Measurements from ENCODE around the gene DLX6. TPM values are rescaled to one million over a fixed set of nuclear protein-coding genes. Genes with fewer than 3 reads are reported as not detected.

DLX6 gene
- total RNA-seq, 1 donor from 2014 or later = not detected

- H3K4me1 ChIP-seq = peaks cover 12% of the 10 kb centered on the region
- no peaks in the 10 kb centered on the region for H3K36me3 ChIP-seq
- no peak for TF ChIP-seq CTCF (IDR thresholded peaks at IDR 0.05)
- no peak for ATAC-seq
- DNase-seq = no peak
- peaks cover 98% of the 10 kb centered on the region for H3K27me3 ChIP-seq
- H3K9me3 ChIP-seq = no peaks in the 10 kb centered on the region
- H3K27ac ChIP-seq = no peak overlapping the region
- no peak overlapping the region for H3K4me3 ChIP-seq
- intact Hi-C loops (cut with DNase I) = no loop called here
Observed at GRCh38 chr7:97001221-97001620, 4.1 kb upstream of the DLX6 start.

- Histone ChIP-seq H3K9me3 (no peaks in the 10 kb centered on the region), H3K4me3 (no peak overlapping the region), H3K36me3 (no peaks in the 10 kb centered on the region), H3K27ac (no peak overlapping the region), H3K4me1 (peaks cover 12% of the 10 kb centered on the region), H3K27me3 (peaks cover 99% of the 10 kb centered on the region)
- DNase-seq (no peak), ATAC-seq (no peak)
- intact Hi-C loops (cut with DNase I) = no loop called here
- no peak for TF ChIP-seq CTCF (IDR thresholded peaks at IDR 0.05)
Observed at GRCh38 chr7:97001656-97002554, 3.4 kb upstream of the DLX6 start.

- no peaks in the 10 kb centered on the region for H3K9me3 ChIP-seq
- ATAC-seq = no peak
- peaks cover 99% of the 10 kb centered on the region for H3K27me3 ChIP-seq
- H3K4me3 ChIP-seq = no peak overlapping the region
- intact Hi-C loops (cut with DNase I) = no loop called here
- DNase-seq = no peak
- no peaks in the 10 kb centered on the region for H3K36me3 ChIP-seq
- peaks cover 12% of the 10 kb centered on the region for H3K4me1 ChIP-seq
- H3K27ac ChIP-seq = no peak overlapping the region
- TF ChIP-seq CTCF (IDR thresholded peaks at IDR 0.05) = no peak
Observed at GRCh38 chr7:97002555-97003261, 2.6 kb upstream of the DLX6 start.

GRCh38 chr7:97003262-97004246, 1.8 kb upstream of the DLX6 start:
- DNase-seq (peak; percentile 47), ATAC-seq (no peak)
- no peak overlapping the region for H3K4me3 ChIP-seq
- peaks cover 99% of the 10 kb centered on the region for H3K27me3 ChIP-seq
- intact Hi-C loops (cut with DNase I) = no loop called here
- H3K4me1 ChIP-seq = peaks cover 12% of the 10 kb centered on the region
- H3K27ac ChIP-seq = no peak overlapping the region
- H3K9me3 ChIP-seq = no peaks in the 10 kb centered on the region
- no peaks in the 10 kb centered on the region for H3K36me3 ChIP-seq
- no peak for TF ChIP-seq CTCF (IDR thresholded peaks at IDR 0.05)

Measured in upper lobe of right lung (tissue), 1 donor.